ENCODE measurements around the gene IRF4.
"Not testable (repeated sequence)": the region's sequence is repeated elsewhere in the genome, so short reads cannot be mapped to it uniquely, and the experiment has no call there.

The IRF4 gene

GRCh38 chr6:422433-423054 is 31.0 kb downstream of the IRF4 start:
- peak; percentile 87 for DNase-seq

GRCh38 chr6:423055-423798 is 31.7 kb downstream of the IRF4 start:
- no peak for DNase-seq

DNA sequence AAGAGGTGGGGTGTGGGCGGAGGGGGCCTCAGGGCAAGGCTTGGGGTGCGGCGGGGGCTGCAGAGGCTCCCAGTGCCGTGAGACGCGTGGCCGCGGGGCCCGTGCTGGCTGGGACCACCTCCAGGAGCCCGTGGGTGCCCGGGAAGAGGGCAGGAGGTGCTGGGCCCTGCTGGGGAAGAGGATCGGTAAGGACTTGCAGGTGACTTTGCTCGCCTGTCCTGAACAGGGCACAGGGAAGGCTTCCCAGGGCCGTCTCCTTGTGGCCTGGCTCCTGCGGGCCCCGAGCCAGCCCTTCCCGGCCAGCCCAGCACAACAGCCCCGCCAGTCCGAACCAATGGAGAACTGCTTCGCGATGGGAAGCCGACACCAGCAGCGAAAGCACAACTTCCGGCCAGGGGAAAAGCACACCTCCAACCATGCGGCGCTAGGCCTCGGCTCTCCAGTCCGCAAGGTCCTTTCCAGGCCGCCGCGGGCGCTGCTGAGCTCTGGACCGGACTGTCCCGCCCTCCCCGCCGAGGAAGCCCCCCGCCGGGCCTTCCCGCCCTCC is 32.3 kb downstream of the IRF4 start:
- no peak for DNase-seq

GRCh38 chr6:424741-425417 is 33.3 kb downstream of the IRF4 start:
- DNase-seq, result no peak

- not testable (repeated sequence) for DNase-seq
These were observed 33.9 kb downstream of the IRF4 start for GRCh38 chr6:425418-425788.

GRCh38 chr6:426198-426738 is 34.7 kb downstream of the IRF4 start:
- not testable (repeated sequence) for DNase-seq

DNA sequence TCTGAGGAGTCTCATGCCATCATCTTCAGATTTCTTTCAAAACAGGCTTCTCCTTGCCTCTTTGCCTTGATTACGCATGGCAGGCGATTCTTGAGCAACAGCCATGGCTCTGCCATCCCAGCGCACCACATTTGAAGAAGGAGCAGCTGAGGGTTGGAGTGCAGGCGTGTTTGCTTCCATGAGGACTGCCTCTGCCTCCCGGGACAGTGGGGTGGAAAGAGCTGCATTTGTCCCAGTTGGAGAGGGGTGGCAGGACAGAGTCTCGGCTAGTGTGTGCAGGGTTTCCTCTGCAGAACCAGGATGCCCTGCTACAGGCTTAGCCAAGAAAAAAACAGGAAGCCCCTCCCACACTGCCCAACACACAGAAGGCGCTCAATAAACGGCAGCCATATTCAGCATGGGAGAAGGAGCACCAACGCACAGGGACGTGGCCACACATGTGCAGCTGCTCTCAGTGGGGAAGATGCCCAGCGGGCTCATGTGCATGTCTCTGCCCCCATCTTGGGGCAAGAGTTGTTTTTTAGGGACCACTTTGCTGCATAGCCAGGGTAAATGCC is 36.6 kb downstream of the IRF4 start:
- no peak for DNase-seq

DNA sequence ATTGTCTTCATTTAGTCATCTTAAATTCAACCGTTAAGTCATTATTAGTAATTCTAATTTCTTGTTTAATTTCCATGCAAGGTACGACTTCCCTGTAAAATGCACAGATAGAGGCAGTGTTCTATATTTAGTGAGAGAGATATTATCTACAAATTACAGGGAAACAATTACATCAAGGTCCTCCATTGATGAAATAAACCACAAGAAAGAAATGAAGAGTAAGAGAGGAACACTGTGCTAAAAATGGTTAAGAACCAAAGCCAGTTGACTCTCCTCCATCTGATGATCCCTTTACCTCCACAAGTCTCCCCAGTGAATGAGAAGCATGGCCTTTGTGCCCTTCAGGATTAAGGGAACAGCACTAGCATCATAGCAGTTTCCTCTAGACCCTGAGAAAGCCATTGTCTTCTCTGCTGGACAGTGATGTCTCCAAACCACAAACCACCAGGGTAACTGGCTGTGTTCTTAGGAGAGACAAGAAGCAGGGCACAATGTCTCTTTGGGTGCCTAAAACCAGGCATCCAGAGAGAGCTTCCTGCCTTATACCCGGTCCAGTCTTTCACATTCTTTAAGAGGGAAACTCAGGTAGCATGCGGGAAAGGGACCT is 38.1 kb downstream of the IRF4 start:
- DNase-seq, result no peak

- DNase-seq, result no peak
These were observed 40.0 kb downstream of the IRF4 start for GRCh38 chr6:431504-431903.

- DNase-seq, result no peak
These were observed 40.4 kb downstream of the IRF4 start for GRCh38 chr6:431986-432385.

- DNase-seq, result no peak
These were observed 42.6 kb downstream of the IRF4 start for GRCh38 chr6:434051-434705.

- peak; percentile 4 for DNase-seq
These were observed 44.1 kb downstream of the IRF4 start for GRCh38 chr6:435441-436307.

- DNase-seq, result peak; percentile 79
These were observed 44.9 kb downstream of the IRF4 start for GRCh38 chr6:436308-437036.

DNA sequence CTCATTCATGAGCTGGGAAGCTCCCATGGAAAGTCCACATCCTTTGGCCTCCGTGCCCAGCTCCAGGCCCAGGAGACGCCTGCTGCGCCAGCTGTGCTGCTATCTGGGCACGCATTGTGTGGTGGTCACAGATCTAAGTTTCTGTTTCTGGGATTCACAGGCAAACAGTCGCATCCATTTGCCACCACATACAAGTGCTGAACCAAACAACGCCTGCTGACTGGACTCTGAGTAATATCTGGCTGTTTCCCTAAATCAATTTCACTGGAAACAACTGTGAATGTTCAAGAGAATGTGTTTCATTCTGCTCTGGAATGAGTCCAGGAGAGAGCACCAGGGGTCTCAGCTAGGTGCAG is 45.5 kb downstream of the IRF4 start:
- DNase-seq, result peak; percentile 21

DNA sequence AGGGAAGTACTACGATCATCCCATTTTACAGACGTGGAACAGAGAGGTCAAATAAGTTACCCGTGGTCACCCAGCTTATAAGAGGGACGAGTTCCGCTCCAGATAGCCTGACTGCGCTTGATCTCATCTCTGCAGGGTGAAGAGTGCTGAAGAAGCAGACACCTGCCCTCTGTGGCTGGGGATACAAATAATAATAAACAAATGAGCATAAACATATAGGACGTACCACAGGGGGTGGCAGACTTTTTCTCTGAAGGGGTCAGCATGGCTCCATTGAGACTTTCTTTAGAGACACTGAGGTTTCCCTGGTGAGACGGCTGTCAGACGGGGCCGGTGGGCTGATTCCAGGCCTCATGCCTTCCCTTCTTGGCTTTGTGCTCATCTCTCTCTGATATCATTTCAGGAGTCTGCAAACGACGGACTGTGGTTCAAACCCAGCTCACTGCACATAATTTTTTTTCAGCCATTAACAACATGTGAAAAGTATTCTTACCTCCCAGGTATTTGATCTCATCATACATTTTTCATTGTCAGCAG is 47.1 kb downstream of the IRF4 start:
- DNase-seq, result no peak

- DNase-seq, result no peak
These were observed 48.2 kb downstream of the IRF4 start for GRCh38 chr6:439641-440167.

DNA sequence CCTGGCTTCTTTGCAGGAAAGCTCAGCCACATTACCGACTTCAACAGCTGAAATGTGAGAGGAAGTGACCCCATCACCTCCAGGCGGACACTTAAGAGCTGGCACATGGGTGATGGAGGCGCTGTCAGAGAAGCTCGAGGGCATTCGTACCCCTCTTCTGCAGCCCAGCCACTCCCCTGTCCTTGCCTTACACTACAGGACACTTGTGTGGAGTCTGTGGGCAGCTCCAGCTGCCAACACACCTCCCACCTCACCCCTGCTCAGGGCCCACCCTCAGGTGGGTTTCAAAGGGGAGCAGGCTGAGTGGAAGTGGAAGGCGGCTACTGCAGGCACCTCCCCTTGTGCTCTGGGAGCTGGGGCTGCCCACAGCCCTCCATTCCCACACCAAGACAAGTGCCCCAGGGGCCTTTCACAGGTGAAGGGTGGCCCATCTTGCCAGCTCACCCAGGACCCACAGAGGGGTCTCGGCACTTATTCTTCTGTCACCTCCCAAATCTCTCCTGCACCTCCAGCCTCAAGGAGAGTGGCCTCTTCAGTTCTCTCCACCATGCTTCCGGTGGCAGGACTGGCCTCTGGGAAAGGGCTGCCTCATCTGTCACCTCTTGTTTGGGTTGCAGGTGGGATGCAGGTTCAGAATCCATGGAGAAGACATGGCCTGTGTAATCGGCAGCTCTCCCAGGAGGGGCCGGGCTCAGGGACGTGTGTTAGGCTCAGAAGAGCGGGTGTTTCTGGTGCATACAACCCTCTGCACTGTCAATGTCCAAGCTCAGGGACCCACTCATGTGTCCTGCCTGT is 49.8 kb downstream of the IRF4 start:
- no peak for DNase-seq

- DNase-seq, result no peak
These were observed 52.1 kb downstream of the IRF4 start for GRCh38 chr6:443621-444159.
